HFFc6 (cell line): ENCODE data around the gene TMEM94. TPM values are rescaled to one million over a fixed set of nuclear protein-coding genes. Genes with fewer than 3 reads are reported as not detected.

Source experiments
- DNase-seq: peaks from one replicate; pipeline ENCODE4 v3.0.0-alpha.2; 2018
- H3K27ac Mint-ChIP-seq: 2 replicates; pipeline ENCODE4 v1.8.0; 2020; ENCODE audit warnings: mild to moderate bottlenecking, mixed read lengths
- H3K27me3 Mint-ChIP-seq: 2 replicates; pipeline ENCODE4 v1.8.0; 2021; ENCODE audit warnings: mild to moderate bottlenecking, moderate library complexity, mixed read lengths; ENCODE audit not compliant: insufficient read depth
- H3K36me3 Mint-ChIP-seq: 2 replicates; pipeline ENCODE4 v1.8.0; 2021; ENCODE audit warnings: low read depth, mixed read lengths
- H3K4me1 Mint-ChIP-seq: 2 replicates; pipeline ENCODE4 v1.8.0; 2020; ENCODE audit warnings: low read depth, mixed read lengths
- H3K4me3 Mint-ChIP-seq: 2 replicates; pipeline ENCODE4 v1.8.0; 2020; ENCODE audit warnings: mild to moderate bottlenecking, moderate library complexity, mixed read lengths
- H3K9me3 Mint-ChIP-seq: 2 replicates; pipeline ENCODE4 v1.8.0; 2020; ENCODE audit warnings: mild to moderate bottlenecking, mixed read lengths
- total RNA-seq, 6 experiments: library from RNA; stranded (reverse); fragmentation: NEBNext Ultra II Directional; extraction: Animal tissue kit (Norgen Biotek cat#: 25700); gene quantifications; 2 replicates in 1 of 6; 3 replicates in 5 of 6; pipeline ENCODE4 v1.2.3, GENCODE V29; 2021
- TF ChIP-seq, protein P1 (sequence below): fragments of 200-600 bp; sonication (generic); IDR thresholded peaks from 2 replicates; pipeline ENCODE4 v1.5.0; 2021; ENCODE audit warnings: antibody characterized with exemption, mild to moderate bottlenecking

Gene TMEM94
- total RNA-seq, 6 experiments from 2014 or later, result 31.7 to 43.9 (median 41.2) TPM

DNA sequence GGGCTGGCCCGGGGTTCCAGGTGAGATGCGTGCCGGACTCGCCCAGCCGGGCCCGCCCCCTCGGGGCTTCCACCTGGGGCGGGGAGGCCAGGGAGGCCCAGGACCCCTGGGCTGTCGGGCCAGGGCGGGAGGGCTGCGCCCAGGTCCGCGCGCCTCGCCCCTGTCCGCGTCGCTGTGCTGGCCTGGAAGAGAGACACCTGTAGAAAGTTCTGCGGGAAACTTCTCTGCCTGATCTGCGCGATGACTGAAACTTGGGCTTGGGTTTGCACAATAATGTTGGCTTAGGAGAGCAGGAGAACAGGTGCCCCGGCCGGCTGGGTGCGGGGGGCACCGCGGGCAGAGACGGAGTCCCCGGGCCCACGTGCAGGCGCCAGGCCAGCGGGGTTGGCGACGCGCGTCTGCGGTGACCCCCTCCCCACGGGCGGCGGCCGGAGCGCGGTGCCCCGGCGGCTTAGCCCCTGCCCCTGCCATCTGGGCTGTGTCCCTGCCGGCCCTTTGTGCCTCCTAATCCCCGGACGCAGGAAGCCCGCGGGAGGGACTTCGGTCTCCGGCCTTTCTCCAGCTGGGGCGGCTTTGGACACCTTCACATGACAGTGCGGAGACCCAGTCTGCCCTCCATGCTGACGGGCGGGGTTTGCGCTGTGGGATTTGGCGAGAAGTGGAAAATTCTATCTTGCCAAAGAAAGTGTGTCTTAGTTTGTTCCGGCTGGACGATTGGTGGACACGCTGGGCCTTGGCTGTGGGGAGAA, 69.5 kb downstream of the TMEM94 start:
- H3K27ac Mint-ChIP-seq, result no peak overlapping the region
- TF ChIP-seq, protein P1, sequence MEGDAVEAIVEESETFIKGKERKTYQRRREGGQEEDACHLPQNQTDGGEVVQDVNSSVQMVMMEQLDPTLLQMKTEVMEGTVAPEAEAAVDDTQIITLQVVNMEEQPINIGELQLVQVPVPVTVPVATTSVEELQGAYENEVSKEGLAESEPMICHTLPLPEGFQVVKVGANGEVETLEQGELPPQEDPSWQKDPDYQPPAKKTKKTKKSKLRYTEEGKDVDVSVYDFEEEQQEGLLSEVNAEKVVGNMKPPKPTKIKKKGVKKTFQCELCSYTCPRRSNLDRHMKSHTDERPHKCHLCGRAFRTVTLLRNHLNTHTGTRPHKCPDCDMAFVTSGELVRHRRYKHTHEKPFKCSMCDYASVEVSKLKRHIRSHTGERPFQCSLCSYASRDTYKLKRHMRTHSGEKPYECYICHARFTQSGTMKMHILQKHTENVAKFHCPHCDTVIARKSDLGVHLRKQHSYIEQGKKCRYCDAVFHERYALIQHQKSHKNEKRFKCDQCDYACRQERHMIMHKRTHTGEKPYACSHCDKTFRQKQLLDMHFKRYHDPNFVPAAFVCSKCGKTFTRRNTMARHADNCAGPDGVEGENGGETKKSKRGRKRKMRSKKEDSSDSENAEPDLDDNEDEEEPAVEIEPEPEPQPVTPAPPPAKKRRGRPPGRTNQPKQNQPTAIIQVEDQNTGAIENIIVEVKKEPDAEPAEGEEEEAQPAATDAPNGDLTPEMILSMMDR, result no peak
- no peaks in the 10 kb centered on the region for H3K36me3 Mint-ChIP-seq
- no peak for DNase-seq
- H3K9me3 Mint-ChIP-seq, result no peaks in the 10 kb centered on the region
- H3K27me3 Mint-ChIP-seq, result peaks cover 9% of the 10 kb centered on the region
- no peak overlapping the region; the same call in 1 of the 2 replicates for H3K4me3 Mint-ChIP-seq
- no peaks in the 10 kb centered on the region for H3K4me1 Mint-ChIP-seq

DNA sequence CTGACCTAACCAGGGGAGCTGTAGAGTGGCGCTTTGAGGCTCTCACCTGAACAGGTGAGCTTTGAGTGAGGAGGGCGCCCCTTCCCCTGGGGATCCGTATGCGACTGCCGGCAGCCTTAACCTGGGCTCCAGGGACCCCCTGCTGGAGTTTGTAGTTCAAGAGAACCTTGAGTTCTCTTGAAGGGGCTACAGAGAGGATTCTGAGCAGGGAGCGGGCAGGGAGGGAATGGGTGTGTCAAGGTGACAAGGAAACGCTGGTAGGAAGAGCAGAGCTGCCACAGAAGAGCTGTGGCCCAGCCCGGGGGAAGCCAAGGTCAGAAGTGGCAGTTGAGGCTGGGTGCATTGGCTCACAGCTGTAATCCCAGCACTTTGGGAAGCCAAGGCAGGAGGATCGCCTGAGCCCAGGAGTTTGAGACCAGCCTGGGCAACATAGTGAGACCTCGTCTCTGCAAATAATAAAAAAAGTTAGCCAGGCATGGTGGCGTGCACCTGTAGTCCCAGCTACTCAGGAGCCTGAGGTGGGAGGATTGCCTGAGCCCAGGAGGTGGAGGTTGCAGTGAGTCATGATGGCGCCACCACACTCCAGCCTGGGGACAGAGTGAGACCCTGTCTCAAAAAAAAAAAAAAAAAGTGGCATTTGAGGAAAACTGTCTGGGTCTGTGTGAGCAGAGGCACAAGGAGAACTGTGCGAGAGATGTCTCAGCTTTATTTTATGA, 70.3 kb downstream of the TMEM94 start:
- Mint-ChIP-seq H3K27me3 (peaks cover 16% of the 10 kb centered on the region), H3K9me3 (no peaks in the 10 kb centered on the region), H3K36me3 (no peaks in the 10 kb centered on the region), H3K4me1 (no peaks in the 10 kb centered on the region), H3K4me3 (no peak overlapping the region; the same call in 1 of the 2 replicates), H3K27ac (no peak overlapping the region)
- TF ChIP-seq, protein P1, result no peak
- no peak for DNase-seq

DNA sequence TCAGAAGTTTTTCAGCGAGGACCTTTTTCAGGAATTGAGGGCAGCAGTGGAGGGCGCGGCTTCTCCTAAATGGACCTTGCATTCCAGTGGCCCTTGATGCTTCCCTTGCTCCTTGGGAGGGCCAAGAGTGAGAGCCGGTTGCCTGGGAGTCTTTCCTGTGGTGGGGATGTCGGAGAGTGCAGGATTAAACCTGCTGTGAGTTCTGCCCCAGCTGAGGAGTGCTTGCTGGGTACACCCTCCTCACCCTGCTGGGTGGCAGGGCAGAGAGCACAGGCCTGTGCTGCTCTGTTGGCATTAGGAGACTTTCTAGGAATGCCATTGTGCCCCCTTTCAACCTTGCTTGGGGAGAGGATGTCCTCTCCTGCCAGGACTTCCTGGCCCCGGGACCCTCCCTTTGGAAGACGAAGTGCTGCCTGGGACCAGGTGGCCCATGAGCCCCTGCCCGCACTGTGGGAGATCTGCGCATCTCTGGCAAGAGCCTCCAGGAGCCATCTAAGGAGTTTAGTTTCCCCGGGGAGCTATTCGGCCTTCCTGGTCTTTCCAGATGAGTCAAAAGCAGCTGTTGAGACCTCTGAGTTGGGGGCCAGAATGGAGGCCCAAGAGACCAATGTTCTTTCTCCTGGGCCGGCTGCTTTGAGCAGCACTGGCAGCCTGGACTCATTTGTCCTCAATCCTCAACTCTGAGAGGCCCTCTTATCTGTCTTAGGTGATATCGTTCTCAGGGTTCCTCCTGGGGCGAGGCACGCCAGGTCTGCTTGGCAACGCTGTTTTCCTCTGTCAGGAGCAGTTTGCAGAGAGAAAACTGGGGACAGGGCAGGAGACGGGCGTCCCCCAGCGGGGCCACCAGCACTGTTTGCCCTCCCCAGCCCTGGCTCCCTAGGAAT, 74.6 kb downstream of the TMEM94 start:
- H3K4me1 Mint-ChIP-seq, result no peaks in the 10 kb centered on the region
- H3K27me3 Mint-ChIP-seq, result peaks cover 25% of the 10 kb centered on the region
- no peak overlapping the region for H3K4me3 Mint-ChIP-seq
- TF ChIP-seq, protein P1, result no peak
- H3K9me3 Mint-ChIP-seq, result no peaks in the 10 kb centered on the region
- no peak overlapping the region for H3K27ac Mint-ChIP-seq
- no peak for DNase-seq
- H3K36me3 Mint-ChIP-seq, result no peaks in the 10 kb centered on the region

DNA sequence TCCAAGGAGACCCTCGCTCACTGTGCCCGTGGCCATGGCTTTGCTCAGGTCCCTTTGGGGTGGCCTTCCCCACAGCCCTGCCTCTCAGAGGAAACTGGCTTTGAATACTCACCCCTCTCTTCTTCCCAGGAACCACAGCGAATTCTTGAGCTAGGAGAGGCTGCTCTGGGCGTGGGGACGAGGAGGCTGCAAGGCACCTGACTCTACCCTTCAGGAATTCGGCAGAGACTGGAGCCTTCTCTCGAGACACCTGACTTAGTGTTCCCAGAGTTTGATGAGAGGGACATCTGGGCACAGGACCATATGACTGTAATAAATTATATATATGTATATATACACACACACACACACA, 75.3 kb downstream of the TMEM94 start:
- TF ChIP-seq, protein P1, result no peak
- peaks cover 21% of the 10 kb centered on the region for H3K27me3 Mint-ChIP-seq
- DNase-seq, result no peak
- H3K27ac Mint-ChIP-seq, result no peak overlapping the region
- no peaks in the 10 kb centered on the region for H3K4me1 Mint-ChIP-seq
- H3K36me3 Mint-ChIP-seq, result no peaks in the 10 kb centered on the region
- H3K9me3 Mint-ChIP-seq, result no peaks in the 10 kb centered on the region
- no peak overlapping the region for H3K4me3 Mint-ChIP-seq

DNA sequence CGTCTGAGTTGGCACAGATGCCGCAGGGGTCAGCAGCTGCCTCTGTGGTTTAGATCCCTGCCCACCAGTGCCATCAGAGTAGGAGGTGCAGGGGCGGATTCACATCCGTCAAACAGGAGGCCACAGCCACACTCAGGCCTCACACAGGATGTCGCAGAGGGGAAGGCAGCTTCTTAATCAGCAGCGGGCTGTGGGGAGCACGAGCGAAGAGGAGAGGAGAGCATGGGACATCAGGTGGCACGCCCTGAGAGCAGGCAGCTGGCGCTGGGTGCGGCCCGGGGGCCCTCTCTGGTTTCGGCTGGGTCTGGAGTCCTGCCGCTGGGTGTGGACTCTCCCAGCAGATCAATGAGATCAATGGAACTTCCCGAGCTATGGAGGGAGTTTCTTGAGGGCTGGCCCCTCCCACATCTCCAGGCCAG, 78.7 kb downstream of the TMEM94 start:
- Mint-ChIP-seq H3K36me3 (no peaks in the 10 kb centered on the region), H3K27me3 (peaks cover 40% of the 10 kb centered on the region), H3K4me3 (no peak overlapping the region), H3K9me3 (no peaks in the 10 kb centered on the region), H3K27ac (no peak overlapping the region), H3K4me1 (no peaks in the 10 kb centered on the region)
- DNase-seq, result no peak
- TF ChIP-seq, protein P1, result no peak
